Upper lobe of right lung (tissue), 1 donor: ENCODE results near the gene HDAC4. TPM values are rescaled to one million over a fixed set of nuclear protein-coding genes. Genes with fewer than 3 reads are reported as not detected.

Experiments
- ATAC-seq: fragments of 200-7000 bp; cut with Tn5 transposase; one replicate; pipeline ENCODE4 v1.9.1; 2020; ENCODE audit warnings: mild to moderate bottlenecking, moderate library complexity
- DNase-seq: peaks from one replicate; pipeline ENCODE4 v3.0.0-alpha.2; 2020
- H3K27ac ChIP-seq: fragments of 200-600 bp; one replicate; pipeline ENCODE4 v1.8.0; 2022
- H3K27me3 ChIP-seq: fragments of 200-600 bp; one replicate; pipeline ENCODE4 v1.8.0; 2022; ENCODE audit warnings: mild to moderate bottlenecking
- H3K36me3 ChIP-seq: fragments of 200-600 bp; one replicate; pipeline ENCODE4 v1.8.0; 2022
- H3K4me1 ChIP-seq: fragments of 200-600 bp; one replicate; pipeline ENCODE4 v1.8.0; 2022
- H3K4me3 ChIP-seq: fragments of 200-600 bp; one replicate; pipeline ENCODE4 v1.8.0; 2022; ENCODE audit warnings: mild to moderate bottlenecking
- H3K9me3 ChIP-seq: fragments of 200-600 bp; one replicate; pipeline ENCODE4 v1.8.0; 2022
- intact Hi-C: fragments of 100-400 bp; cut with DNase I; formaldehyde crosslinking; loops from one replicate; pipeline ENCODE4 v1.11.0; 2022
- total RNA-seq: library from RNA; stranded (reverse); fragmentation: NEBNext Ultra II Directional; extraction: Animal tissue kit (Norgen Biotek cat#: 25700); gene quantifications from one replicate; pipeline ENCODE4 v1.2.1, GENCODE V29; 2021
- TF ChIP-seq, protein P1 (sequence below): fragments of 200-600 bp; IDR thresholded peaks from one replicate; pipeline ENCODE4 v1.8.0; 2022; ENCODE audit warnings: antibody characterized with exemption
- donor health status: DM: no; HTN: yes; CAD: no; lungs with severe emphysema.

Gene HDAC4
- total RNA-seq, 1 donor from 2014 or later, result 44.1 TPM

DNA sequence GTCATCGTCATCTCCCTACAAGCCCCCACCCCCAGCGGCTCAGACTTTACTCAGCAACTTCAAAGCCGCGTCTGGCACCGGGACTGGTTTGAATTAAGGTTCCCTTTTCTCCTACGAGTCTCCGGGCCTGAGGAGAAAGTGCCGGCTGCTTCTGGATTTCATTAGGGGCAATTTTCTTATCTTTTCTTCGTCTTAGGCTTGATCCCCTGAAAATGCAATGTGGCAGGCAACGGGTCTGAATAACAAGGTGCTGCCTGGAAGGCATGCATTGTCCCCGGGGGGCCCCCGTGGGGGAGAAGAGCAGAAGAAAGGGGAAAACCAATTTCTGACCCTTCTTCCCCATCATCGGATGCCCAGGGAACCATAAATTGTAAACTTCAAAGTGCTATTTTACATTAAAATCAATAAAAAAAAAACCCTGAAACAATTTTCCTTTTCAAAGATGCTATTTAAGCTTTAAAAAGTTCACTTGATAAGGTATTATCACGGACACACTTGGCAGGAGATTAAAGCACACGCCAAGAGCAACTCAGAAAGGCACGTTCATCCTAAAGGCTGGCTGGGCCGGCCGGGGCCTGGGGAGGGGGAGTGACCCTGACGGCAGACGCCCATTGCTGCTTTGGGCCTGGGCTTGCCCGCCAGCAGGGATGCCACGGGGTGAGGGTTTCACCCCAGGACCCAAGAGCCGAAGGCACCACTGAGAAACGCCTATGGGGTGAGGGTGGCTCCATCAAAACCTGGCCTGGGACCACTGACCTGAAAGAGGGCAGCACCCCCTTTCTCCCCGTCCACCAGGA is 322.5 kb downstream of the HDAC4 start:
- Histone ChIP-seq H3K27ac (no peak overlapping the region), H3K4me1 (no peaks in the 10 kb centered on the region), H3K9me3 (no peaks in the 10 kb centered on the region), H3K36me3 (peaks cover 57% of the 10 kb centered on the region), H3K4me3 (no peak overlapping the region), H3K27me3 (no peaks in the 10 kb centered on the region)
- intact Hi-C loops, result no loop called here
- ATAC-seq (no peak), DNase-seq (no peak)
- TF ChIP-seq, protein P1, sequence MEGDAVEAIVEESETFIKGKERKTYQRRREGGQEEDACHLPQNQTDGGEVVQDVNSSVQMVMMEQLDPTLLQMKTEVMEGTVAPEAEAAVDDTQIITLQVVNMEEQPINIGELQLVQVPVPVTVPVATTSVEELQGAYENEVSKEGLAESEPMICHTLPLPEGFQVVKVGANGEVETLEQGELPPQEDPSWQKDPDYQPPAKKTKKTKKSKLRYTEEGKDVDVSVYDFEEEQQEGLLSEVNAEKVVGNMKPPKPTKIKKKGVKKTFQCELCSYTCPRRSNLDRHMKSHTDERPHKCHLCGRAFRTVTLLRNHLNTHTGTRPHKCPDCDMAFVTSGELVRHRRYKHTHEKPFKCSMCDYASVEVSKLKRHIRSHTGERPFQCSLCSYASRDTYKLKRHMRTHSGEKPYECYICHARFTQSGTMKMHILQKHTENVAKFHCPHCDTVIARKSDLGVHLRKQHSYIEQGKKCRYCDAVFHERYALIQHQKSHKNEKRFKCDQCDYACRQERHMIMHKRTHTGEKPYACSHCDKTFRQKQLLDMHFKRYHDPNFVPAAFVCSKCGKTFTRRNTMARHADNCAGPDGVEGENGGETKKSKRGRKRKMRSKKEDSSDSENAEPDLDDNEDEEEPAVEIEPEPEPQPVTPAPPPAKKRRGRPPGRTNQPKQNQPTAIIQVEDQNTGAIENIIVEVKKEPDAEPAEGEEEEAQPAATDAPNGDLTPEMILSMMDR, result no peak

GRCh38 chr2:239077260-239077659 is 323.6 kb downstream of the HDAC4 start:
- no peaks in the 10 kb centered on the region for H3K27me3 ChIP-seq
- intact Hi-C loops, result no loop called here
- no peak overlapping the region for H3K4me3 ChIP-seq
- peaks cover 56% of the 10 kb centered on the region for H3K36me3 ChIP-seq
- no peak for DNase-seq
- no peaks in the 10 kb centered on the region for H3K9me3 ChIP-seq
- ATAC-seq, result no peak
- TF ChIP-seq, protein P1, result no peak
- H3K27ac ChIP-seq, result no peak overlapping the region
- no peaks in the 10 kb centered on the region for H3K4me1 ChIP-seq

GRCh38 chr2:239075918-239076758 is 324.7 kb downstream of the HDAC4 start:
- H3K9me3 ChIP-seq, result no peaks in the 10 kb centered on the region
- TF ChIP-seq, protein P1, result no peak
- intact Hi-C loops, result no loop called here
- H3K36me3 ChIP-seq, result peaks cover 53% of the 10 kb centered on the region
- no peak overlapping the region for H3K4me3 ChIP-seq
- H3K4me1 ChIP-seq, result no peaks in the 10 kb centered on the region
- DNase-seq (no peak), ATAC-seq (no peak)
- no peaks in the 10 kb centered on the region for H3K27me3 ChIP-seq
- H3K27ac ChIP-seq, result no peak overlapping the region

GRCh38 chr2:239073745-239074530 is 326.9 kb downstream of the HDAC4 start:
- intact Hi-C loops, result no loop called here
- Histone ChIP-seq H3K36me3 (peaks cover 35% of the 10 kb centered on the region), H3K9me3 (no peaks in the 10 kb centered on the region), H3K27ac (no peak overlapping the region), H3K4me1 (no peaks in the 10 kb centered on the region), H3K4me3 (no peak overlapping the region), H3K27me3 (no peaks in the 10 kb centered on the region)
- TF ChIP-seq, protein P1, result no peak
- ATAC-seq (no peak), DNase-seq (no peak)

DNA sequence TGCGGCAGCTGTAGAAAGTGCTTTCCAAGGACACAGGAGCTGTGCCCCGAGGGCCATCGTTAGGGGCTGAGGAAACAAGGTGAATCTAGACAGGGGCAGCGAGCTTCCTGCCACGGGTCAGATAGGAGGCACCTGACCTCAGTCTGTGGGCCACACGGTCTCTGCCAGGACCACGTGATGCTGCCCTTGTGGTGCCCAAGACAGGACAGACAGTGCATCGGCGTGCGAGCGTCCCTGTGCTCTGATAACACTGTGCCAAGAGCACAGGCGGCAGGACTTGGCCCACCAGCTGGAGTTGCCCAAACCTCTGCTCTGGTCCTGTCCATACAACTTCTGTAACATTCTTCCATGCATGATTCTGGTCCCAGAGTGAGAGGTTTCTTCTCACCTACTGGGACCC is 327.6 kb downstream of the HDAC4 start:
- no peaks in the 10 kb centered on the region for H3K9me3 ChIP-seq
- TF ChIP-seq, protein P1, result no peak
- no peak for DNase-seq
- no peak overlapping the region for H3K27ac ChIP-seq
- peaks cover 36% of the 10 kb centered on the region for H3K36me3 ChIP-seq
- H3K27me3 ChIP-seq, result no peaks in the 10 kb centered on the region
- H3K4me3 ChIP-seq, result no peak overlapping the region
- ATAC-seq, result no peak
- no peaks in the 10 kb centered on the region for H3K4me1 ChIP-seq
- intact Hi-C loops, result no loop called here
